Peyer's patch (tissue), 4 donors: ENCODE data around the gene SLC25A13. TPM values are rescaled to one million over a fixed set of nuclear protein-coding genes. Genes with fewer than 3 reads are reported as not detected.
A peak's percentile ranks its signal among the peaks of the same experiment; 100 is the strongest.

ENCODE experiments used
- DNase-seq, 3 donors: peaks; one replicate each; pipeline ENCODE4 v3.0.0-alpha.2; 2017 to 2019
- H3K27ac ChIP-seq, 4 donors: fragments of 200-600 bp; sonication (generic); one replicate each; pipeline ENCODE4 v1.5.1; 2016 to 2019
- H3K27me3 ChIP-seq, 2 donors: fragments of 200-600 bp; sonication (generic); one replicate each; pipeline ENCODE4 v1.5.1; 2019
- H3K36me3 ChIP-seq, 3 donors: fragments of 200-600 bp; sonication (generic); one replicate each; pipeline ENCODE4 v1.5.1; 2016 to 2019
- H3K4me1 ChIP-seq, 4 donors: fragments of 200-600 bp; sonication (generic); one replicate each; pipeline ENCODE4 v1.5.1; 2016 to 2019
- H3K4me3 ChIP-seq, 4 donors: fragments of 200-600 bp; sonication (generic); 1 replicate in 3 of 4; 2 replicates in 1 of 4; pipeline ENCODE4 v1.5.1; 2016 to 2019; ENCODE audit warnings: mild to moderate bottlenecking in 1 of 4
- H3K9me3 ChIP-seq, 4 donors: fragments of 200-600 bp; sonication (generic); one replicate each; pipeline ENCODE4 v1.5.1; 2016 to 2019; ENCODE audit warnings: mild to moderate bottlenecking in 1 of 4
- POLR2A ChIP-seq, 2 donors: fragments of 450-650 bp; IDR thresholded peaks; one replicate each; pipeline ENCODE4 v1.5.1; 2017; ENCODE audit warnings: antibody characterized with exemption in 2 of 2, mild to moderate bottlenecking in 2 of 2, moderate library complexity in 2 of 2
- total RNA-seq, 4 donors: library from RNA; depleted of rRNA; stranded (reverse); fragments of >200 nt; gene quantifications; one replicate each; pipeline ENCODE4 v1.1.0, GENCODE V29; 2016
- TF ChIP-seq, protein P1 (sequence below), 6 experiments: fragments of 450-650 bp in 4 of 6; fragments of 200-600 bp in 2 of 6; sonication (generic) in 1 of 6; IDR thresholded peaks; one replicate each; pipeline ENCODE4 v1.5.1; 2017 to 2019; ENCODE audit warnings: antibody characterized with exemption in 6 of 6, mild to moderate bottlenecking in 3 of 6, moderate library complexity in 1 of 6

The SLC25A13 gene
- total RNA-seq, 4 donors from 2014 or later: 16.5 to 87.8 (median 60.3) TPM

GRCh38 chr7:96237040-96237439, 84.9 kb downstream of the SLC25A13 start:
- H3K27ac ChIP-seq: no peak overlapping the region
- H3K36me3 ChIP-seq: no peaks in the 10 kb centered on the region
- no peaks in the 10 kb centered on the region for H3K9me3 ChIP-seq
- no peaks in the 10 kb centered on the region for H3K4me1 ChIP-seq
- H3K27me3 ChIP-seq: no peaks in the 10 kb centered on the region
- no peak for DNase-seq
- TF ChIP-seq, protein P1, sequence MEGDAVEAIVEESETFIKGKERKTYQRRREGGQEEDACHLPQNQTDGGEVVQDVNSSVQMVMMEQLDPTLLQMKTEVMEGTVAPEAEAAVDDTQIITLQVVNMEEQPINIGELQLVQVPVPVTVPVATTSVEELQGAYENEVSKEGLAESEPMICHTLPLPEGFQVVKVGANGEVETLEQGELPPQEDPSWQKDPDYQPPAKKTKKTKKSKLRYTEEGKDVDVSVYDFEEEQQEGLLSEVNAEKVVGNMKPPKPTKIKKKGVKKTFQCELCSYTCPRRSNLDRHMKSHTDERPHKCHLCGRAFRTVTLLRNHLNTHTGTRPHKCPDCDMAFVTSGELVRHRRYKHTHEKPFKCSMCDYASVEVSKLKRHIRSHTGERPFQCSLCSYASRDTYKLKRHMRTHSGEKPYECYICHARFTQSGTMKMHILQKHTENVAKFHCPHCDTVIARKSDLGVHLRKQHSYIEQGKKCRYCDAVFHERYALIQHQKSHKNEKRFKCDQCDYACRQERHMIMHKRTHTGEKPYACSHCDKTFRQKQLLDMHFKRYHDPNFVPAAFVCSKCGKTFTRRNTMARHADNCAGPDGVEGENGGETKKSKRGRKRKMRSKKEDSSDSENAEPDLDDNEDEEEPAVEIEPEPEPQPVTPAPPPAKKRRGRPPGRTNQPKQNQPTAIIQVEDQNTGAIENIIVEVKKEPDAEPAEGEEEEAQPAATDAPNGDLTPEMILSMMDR (IDR thresholded peaks at IDR 0.05): no peak
- no peak for TF ChIP-seq POLR2A (IDR thresholded peaks at IDR 0.05)
- H3K4me3 ChIP-seq: no peak overlapping the region

- no peaks in the 10 kb centered on the region for H3K27me3 ChIP-seq
- no peaks in the 10 kb centered on the region for H3K9me3 ChIP-seq
- H3K27ac ChIP-seq: peak overlapping the region in 1 of 4 donors; percentile 16
- TF ChIP-seq, protein P1 (IDR thresholded peaks at IDR 0.05): no peak
- TF ChIP-seq POLR2A (IDR thresholded peaks at IDR 0.05): no peak
- DNase-seq: no peak
- H3K4me1 ChIP-seq: no peaks in the 10 kb centered on the region
- H3K4me3 ChIP-seq: no peak overlapping the region
- H3K36me3 ChIP-seq: no peaks in the 10 kb centered on the region
Measured at GRCh38 chr7:96236198-96237039, 85.5 kb downstream of the SLC25A13 start.

- TF ChIP-seq, protein P1 (IDR thresholded peaks at IDR 0.05): no peak
- no peak for TF ChIP-seq POLR2A (IDR thresholded peaks at IDR 0.05)
- no peaks in the 10 kb centered on the region for H3K4me1 ChIP-seq
- no peak overlapping the region for H3K4me3 ChIP-seq
- H3K36me3 ChIP-seq: no peaks in the 10 kb centered on the region
- H3K27me3 ChIP-seq: no peaks in the 10 kb centered on the region
- no peaks in the 10 kb centered on the region for H3K9me3 ChIP-seq
- no peak for DNase-seq
- H3K27ac ChIP-seq: no peak overlapping the region
Measured at GRCh38 chr7:96235281-96235680, 86.6 kb downstream of the SLC25A13 start.

DNA sequence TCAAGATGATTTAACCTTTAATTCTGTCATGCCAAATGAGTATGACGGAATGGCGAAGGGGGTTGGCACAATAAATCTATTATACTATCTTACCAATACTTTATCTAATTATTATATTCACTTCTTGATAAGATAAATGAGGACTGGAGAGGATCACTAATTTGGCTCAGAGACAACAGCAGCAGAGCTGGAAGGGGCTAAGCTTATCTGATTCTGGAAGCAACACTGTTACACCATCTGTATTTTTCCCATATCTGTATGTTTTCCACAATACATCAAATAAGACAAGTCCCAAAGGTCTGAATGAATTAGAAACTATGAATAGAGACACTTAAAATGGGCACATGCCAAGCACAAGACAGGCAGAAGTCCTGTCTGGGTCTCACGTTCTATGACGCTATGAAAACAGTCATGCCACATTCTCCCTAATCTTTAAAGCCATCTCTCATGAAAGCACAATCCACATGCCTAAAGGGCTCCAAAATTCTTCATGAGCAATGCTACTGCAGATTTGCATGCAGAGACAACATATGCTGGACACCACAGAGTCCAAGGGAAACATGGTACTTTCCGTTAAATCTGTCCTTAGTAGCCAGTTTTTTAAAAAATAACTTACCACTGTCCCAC, 88.3 kb downstream of the SLC25A13 start:
- Histone ChIP-seq H3K36me3 (peaks cover 0 to 11% (median 0%) of the 10 kb centered on the region in 3 donors), H3K9me3 (no peaks in the 10 kb centered on the region), H3K27me3 (no peaks in the 10 kb centered on the region), H3K4me3 (no peak overlapping the region), H3K4me1 (no peaks in the 10 kb centered on the region), H3K27ac (no peak overlapping the region)
- TF ChIP-seq POLR2A (IDR thresholded peaks at IDR 0.05): no peak
- TF ChIP-seq, protein P1 (IDR thresholded peaks at IDR 0.05): no peak
- DNase-seq: no peak

DNA sequence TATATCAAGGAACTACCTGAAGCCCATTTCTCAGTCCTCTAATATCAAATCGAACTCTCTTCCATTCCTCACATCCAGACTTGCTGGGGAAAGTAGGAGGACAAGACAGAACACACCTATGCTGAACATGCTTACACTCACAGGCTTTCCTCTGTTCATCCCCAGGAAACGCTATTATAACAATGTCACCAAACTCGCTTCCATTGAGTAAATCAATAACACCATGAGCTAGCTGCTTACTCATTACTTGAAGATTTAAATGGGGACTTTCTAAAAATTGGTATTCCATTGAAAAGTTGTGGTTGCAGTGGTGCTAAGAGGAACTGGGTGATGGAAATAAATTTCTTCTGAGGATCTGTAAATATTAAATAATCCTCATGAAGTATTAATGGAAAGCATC, 88.8 kb downstream of the SLC25A13 start:
- H3K4me3 ChIP-seq: no peak overlapping the region
- peaks cover 0 to 13% (median 0%) of the 10 kb centered on the region in 3 donors for H3K36me3 ChIP-seq
- no peak for TF ChIP-seq POLR2A (IDR thresholded peaks at IDR 0.05)
- TF ChIP-seq, protein P1 (IDR thresholded peaks at IDR 0.05): no peak
- H3K27ac ChIP-seq: no peak overlapping the region
- no peaks in the 10 kb centered on the region for H3K4me1 ChIP-seq
- DNase-seq: no peak
- H3K9me3 ChIP-seq: no peaks in the 10 kb centered on the region
- no peaks in the 10 kb centered on the region for H3K27me3 ChIP-seq
